ENCODE measurements around the gene ADCY4. TPM values are rescaled to one million over a fixed set of nuclear protein-coding genes. Genes with fewer than 3 reads are reported as not detected.

ADCY4 gene
- total and polyA plus RNA-seq, 3 donors from 2014 or later, result 10.0 to 23.1 (median 13.9) TPM

GRCh38 chr14:24364841-24365240, 30.0 kb upstream of the ADCY4 start:
- intact Hi-C loops (cut with DNase I; ENCODE audit: low total_unique reads), result loop anchor here (5.0 kb wide), 1 partner anchor 67 kb away; no protein-coding TSS in a partner anchor
- H3K27me3 ChIP-seq, result no peaks in the 10 kb centered on the region
- H3K9me3 ChIP-seq, result no peaks in the 10 kb centered on the region
- no peak overlapping the region for H3K27ac ChIP-seq
- H3K36me3 ChIP-seq (ENCODE audit: low read depth, missing control alignments), result no peaks in the 10 kb centered on the region
- H3K4me1 ChIP-seq, result peaks cover 16% of the 10 kb centered on the region
- DNase-seq, result no peak
- H3K4me3 ChIP-seq, result no peak overlapping the region
- TF ChIP-seq POLR2A (IDR thresholded peaks at IDR 0.05) (no peak), CTCF (IDR thresholded peaks at IDR 0.05) (no peak)
- WGBS, 2 donors, result 59 to 76% methylated on average over 1 of the region's 1 CpG

GRCh38 chr14:24363401-24363800, 28.5 kb upstream of the ADCY4 start:
- H3K9me3 ChIP-seq, result no peaks in the 10 kb centered on the region
- H3K4me1 ChIP-seq, result peaks cover 16% of the 10 kb centered on the region
- H3K36me3 ChIP-seq (ENCODE audit: low read depth, missing control alignments), result no peaks in the 10 kb centered on the region
- no peak for TF ChIP-seq CTCF (IDR thresholded peaks at IDR 0.05)
- H3K27ac ChIP-seq, result no peak overlapping the region
- WGBS, 2 donors, result 90 to 94% methylated on average over 5 of the region's 5 CpGs
- intact Hi-C loops (cut with DNase I; ENCODE audit: low total_unique reads), result no loop called here
- no peak for DNase-seq
- no peak overlapping the region for H3K4me3 ChIP-seq
- H3K27me3 ChIP-seq, result no peaks in the 10 kb centered on the region

DNA sequence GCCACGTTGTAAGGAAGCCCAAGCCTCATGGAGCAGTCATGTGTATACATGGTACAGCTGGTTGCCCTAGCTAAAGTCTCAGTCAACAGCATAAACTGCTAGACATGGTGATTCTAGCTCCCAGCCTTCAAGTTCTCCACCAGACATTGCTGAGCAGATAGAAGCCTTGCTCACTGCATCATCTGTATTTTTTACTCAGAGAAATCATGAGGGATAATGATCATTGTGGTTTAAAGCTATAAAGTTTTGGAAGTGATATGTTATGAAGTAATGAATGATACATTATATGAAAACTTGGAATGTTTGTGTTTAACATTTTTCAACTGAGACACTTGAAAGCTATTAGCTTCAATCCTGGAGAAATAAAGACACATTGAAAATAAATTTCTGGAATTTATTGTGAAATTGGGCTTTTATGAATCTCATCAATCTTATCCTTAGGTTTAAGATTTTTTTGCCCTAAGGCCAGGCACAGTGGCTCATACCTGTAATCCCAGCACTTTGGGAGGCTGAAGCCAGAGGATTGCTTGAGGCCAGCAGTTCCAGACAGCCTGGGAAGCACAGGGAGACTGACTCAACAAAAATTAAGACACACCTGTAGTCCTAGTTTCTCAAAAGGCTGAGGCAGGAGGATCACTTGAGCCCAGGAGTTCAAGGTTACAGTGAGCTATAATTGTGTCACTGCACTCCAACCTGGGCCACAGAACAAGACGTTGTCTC, 27.5 kb upstream of the ADCY4 start:
- no peaks in the 10 kb centered on the region for H3K27me3 ChIP-seq
- WGBS, 2 donors, result 41 to 73% methylated on average over 2 of the region's 2 CpGs
- TF ChIP-seq CTCF (IDR thresholded peaks at IDR 0.05), result no peak
- no peak for TF ChIP-seq POLR2A (IDR thresholded peaks at IDR 0.05)
- H3K4me1 ChIP-seq, result peaks cover 12% of the 10 kb centered on the region
- H3K4me3 ChIP-seq, result no peak overlapping the region
- no peak for DNase-seq
- H3K36me3 ChIP-seq (ENCODE audit: low read depth, missing control alignments), result no peaks in the 10 kb centered on the region
- intact Hi-C loops (cut with DNase I; ENCODE audit: low total_unique reads), result no loop called here
- no peaks in the 10 kb centered on the region for H3K9me3 ChIP-seq
- H3K27ac ChIP-seq, result no peak overlapping the region

GRCh38 chr14:24361326-24361725, 26.5 kb upstream of the ADCY4 start:
- intact Hi-C loops (cut with DNase I; ENCODE audit: low total_unique reads), result no loop called here
- H3K9me3 ChIP-seq, result no peaks in the 10 kb centered on the region
- H3K27ac ChIP-seq, result no peak overlapping the region
- H3K36me3 ChIP-seq (ENCODE audit: low read depth, missing control alignments), result no peaks in the 10 kb centered on the region
- TF ChIP-seq CTCF (IDR thresholded peaks at IDR 0.05) (no peak), POLR2A (IDR thresholded peaks at IDR 0.05) (no peak)
- no peak overlapping the region for H3K4me3 ChIP-seq
- H3K27me3 ChIP-seq, result no peaks in the 10 kb centered on the region
- no peak for DNase-seq
- WGBS, 2 donors, result 57 to 76% methylated on average over 2 of the region's 2 CpGs
- H3K4me1 ChIP-seq, result peaks cover 11% of the 10 kb centered on the region

DNA sequence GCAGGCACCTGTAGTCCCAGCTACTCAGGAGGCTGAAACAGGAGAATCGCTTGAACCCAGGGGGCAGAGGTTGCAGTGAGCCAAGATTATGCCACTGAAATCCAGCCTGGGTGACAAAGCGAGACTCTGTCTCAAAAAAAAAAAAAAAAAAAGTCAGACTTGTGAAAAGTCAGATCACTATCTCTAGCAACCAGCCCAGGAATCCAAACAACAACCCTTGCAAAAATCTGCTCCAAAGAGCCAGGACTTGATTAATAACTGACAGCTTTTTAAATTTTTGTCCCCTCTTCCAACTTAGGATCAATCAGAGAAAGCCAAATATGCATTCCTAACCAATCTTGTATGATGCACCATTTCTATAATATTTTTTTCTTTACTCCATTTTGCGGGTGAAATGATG, 25.4 kb upstream of the ADCY4 start:
- no peaks in the 10 kb centered on the region for H3K27me3 ChIP-seq
- H3K9me3 ChIP-seq, result no peaks in the 10 kb centered on the region
- no peaks in the 10 kb centered on the region for H3K36me3 ChIP-seq (ENCODE audit: low read depth, missing control alignments)
- intact Hi-C loops (cut with DNase I; ENCODE audit: low total_unique reads), result no loop called here
- H3K27ac ChIP-seq, result no peak overlapping the region
- 96% methylated on average over 3 of the region's 3 CpGs for WGBS, 2 donors
- no peak for DNase-seq
- no peak overlapping the region for H3K4me3 ChIP-seq
- no peak for TF ChIP-seq POLR2A (IDR thresholded peaks at IDR 0.05)
- no peak for TF ChIP-seq CTCF (IDR thresholded peaks at IDR 0.05)
- peaks cover under 1% of the 10 kb centered on the region for H3K4me1 ChIP-seq

Measured in testis (tissue), 3 donors.